ENCODE results near the gene LGR6. TPM values are rescaled to one million over a fixed set of nuclear protein-coding genes. Genes with fewer than 3 reads are reported as not detected.

The LGR6 gene
- total RNA-seq, 1 experiment from 2014 or later = 1.0 TPM

- no CpG with 5 or more reads among the region's 4 CpGs for WGBS (ENCODE audit: extremely low coverage, insufficient read length, low lambda C conversion rate)
- H2BK15ac ChIP-seq (ENCODE audit: low read depth, low read length) = no peak overlapping the region
- H3K4ac ChIP-seq (ENCODE audit: low read depth, low read length) = no peak overlapping the region
- no peaks in the 10 kb centered on the region for H3K27me3 ChIP-seq (ENCODE audit: insufficient read depth, low read length)
- no peak overlapping the region for H3K27ac ChIP-seq (ENCODE audit: insufficient read length, low read depth, low read length)
- H2AK5ac ChIP-seq (ENCODE audit: insufficient read length, low read length) = no peak overlapping the region
- no peak overlapping the region for H4K8ac ChIP-seq (replicated peaks; ENCODE audit: insufficient read length, low read depth, low read length)
- Mint-ChIP-seq H3K4me3 (no peak overlapping the region), H3K4me1 (peaks cover 34 to 62% of the 10 kb centered on the region in 2 experiments), H3K36me3 (ENCODE audit: insufficient read depth in 1 of 3, low read depth in 3 of 3) (no peaks in the 10 kb centered on the region; a peak in 1 of 7 replicates), H3K27me3 (ENCODE audit: low read depth) (no peaks in the 10 kb centered on the region; the same call in 1 of the 2 replicates), H3K9me3 (no peaks in the 10 kb centered on the region), H3K27ac (no peak overlapping the region)
- H2BK20ac ChIP-seq (ENCODE audit: low read depth, low read length, poor library complexity, severe bottlenecking) = no peak overlapping the region
- TF ChIP-seq CTCF (conservative IDR thresholded peaks at IDR 0.05) = no peak
- H3K14ac ChIP-seq (ENCODE audit: insufficient read depth, low read length) = no peak overlapping the region
- H3K23ac ChIP-seq (ENCODE audit: insufficient read length, low read depth, low read length) = no peak overlapping the region
- H2BK12ac ChIP-seq (ENCODE audit: insufficient read length, low read depth, low read length) = no peak overlapping the region
- DNase-seq = no peak
- no peak overlapping the region for H3K18ac ChIP-seq (ENCODE audit: insufficient read length, low read depth, low read length)
- no peaks in the 10 kb centered on the region for H4K20me1 ChIP-seq (ENCODE audit: control insufficient read depth, insufficient read depth, insufficient read length)
- H3K56ac ChIP-seq (ENCODE audit: insufficient read length, low read depth, low read length) = no peak overlapping the region
- no peak overlapping the region for H4K5ac ChIP-seq (ENCODE audit: insufficient read length, low read depth, low read length)
- H3K79me2 ChIP-seq (ENCODE audit: insufficient read depth, low read length) = no peaks in the 10 kb centered on the region
- H2AFZ ChIP-seq (ENCODE audit: low read length) = no peak overlapping the region
- no peaks in the 10 kb centered on the region for H3K23me2 ChIP-seq (ENCODE audit: insufficient read length, low read depth, low read length, poor library complexity, severe bottlenecking)
- no peak overlapping the region for H3T11ph ChIP-seq (ENCODE audit: low read length)
- H2BK120ac ChIP-seq (ENCODE audit: low read depth, low read length, poor library complexity, severe bottlenecking) = no peak overlapping the region
- no peaks in the 10 kb centered on the region for H3K9me3 ChIP-seq (ENCODE audit: control insufficient read depth, low read depth, low read length)
- no peak overlapping the region for H2BK5ac ChIP-seq (ENCODE audit: insufficient read length, low read length)
- H3K4me1 ChIP-seq (ENCODE audit: insufficient read depth, low read length) = peaks cover 8% of the 10 kb centered on the region; the same call in 1 of the 2 replicates
- no peak overlapping the region for H3K9ac ChIP-seq (ENCODE audit: extremely low read depth, insufficient read length, low read length)
- no peak overlapping the region for H4K91ac ChIP-seq (ENCODE audit: insufficient read length, low read depth, low read length)
- H3K4me2 ChIP-seq (ENCODE audit: insufficient read depth, insufficient read length, low read length) = no peak overlapping the region
- no peaks in the 10 kb centered on the region for H3K79me1 ChIP-seq (ENCODE audit: insufficient read depth, low read depth, low read length, poor library complexity, severe bottlenecking)
Measured at GRCh38 chr1:202162047-202162417, 31.6 kb upstream of the LGR6 start.

Data from H9 (cell line).